Activated CD4-positive, CD25-positive, alpha-beta regulatory T cell treated with anti-CD3 and anti-CD28 coated beads, Interleukin-2, amount 50 U/mL, for 16 hours (primary cell): ENCODE measurements around the gene CDCA7.
A peak's percentile ranks its signal among the peaks of the same experiment; 100 is the strongest.
"Not testable (repeated sequence)": the region's sequence is repeated elsewhere in the genome, so short reads cannot be mapped to it uniquely, and the experiment has no call there.

ENCODE experiments used
- DNase-seq: peaks from one replicate; pipeline ENCODE4 v3.0.0-alpha.2; 2020; ENCODE audit warnings: low read depth, low spot score

Gene CDCA7

GRCh38 chr2:173402405-173402974 lies 47.8 kb downstream of the CDCA7 start:
- DNase-seq = peak; percentile 59

- no peak for DNase-seq
These were observed 50.4 kb downstream of the CDCA7 start for GRCh38 chr2:173404841-173405750.

GRCh38 chr2:173407176-173407575 lies 52.5 kb downstream of the CDCA7 start:
- no peak for DNase-seq

- no peak for DNase-seq
These were observed 53.0 kb downstream of the CDCA7 start for GRCh38 chr2:173407646-173408045.

- DNase-seq = no peak
These were observed 55.9 kb downstream of the CDCA7 start for GRCh38 chr2:173410579-173410978.

GRCh38 chr2:173412628-173413027 lies 58.0 kb downstream of the CDCA7 start:
- no peak for DNase-seq

GRCh38 chr2:173414823-173415322 lies 60.2 kb downstream of the CDCA7 start:
- DNase-seq = no peak

GRCh38 chr2:173415431-173416381 lies 61.0 kb downstream of the CDCA7 start:
- DNase-seq = no peak

GRCh38 chr2:173416415-173417152 lies 61.9 kb downstream of the CDCA7 start:
- DNase-seq = not testable (repeated sequence)

GRCh38 chr2:173417341-173417740 lies 62.7 kb downstream of the CDCA7 start:
- DNase-seq = no peak

GRCh38 chr2:173417802-173418201 lies 63.1 kb downstream of the CDCA7 start:
- no peak for DNase-seq
